Measurements from ENCODE around the gene LYZL1.
"Not testable (repeated sequence)": the region's sequence is repeated elsewhere in the genome, so short reads cannot be mapped to it uniquely, and the experiment has no call there.

Gene LYZL1

DNA sequence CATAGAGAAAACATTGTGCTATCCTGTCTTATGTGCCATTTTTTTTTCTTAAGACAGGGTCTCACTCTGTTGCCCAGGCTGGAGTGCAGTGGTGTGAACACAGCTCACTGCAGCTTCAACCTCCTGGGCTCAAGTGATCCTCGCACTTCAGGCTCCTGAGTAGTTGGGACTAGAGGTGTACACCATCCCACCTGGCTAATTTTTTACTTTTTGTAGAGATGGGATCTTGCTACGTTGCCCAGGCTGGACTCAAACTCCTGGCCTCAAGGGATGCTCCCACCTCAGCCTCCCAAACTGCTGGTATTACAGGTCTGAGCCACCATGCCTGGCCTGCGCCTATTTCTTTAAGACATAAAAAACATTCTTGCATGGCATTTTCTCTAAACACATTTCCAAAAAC is 20.6 kb downstream of the LYZL1 start:
- TF ChIP-seq, protein P1, sequence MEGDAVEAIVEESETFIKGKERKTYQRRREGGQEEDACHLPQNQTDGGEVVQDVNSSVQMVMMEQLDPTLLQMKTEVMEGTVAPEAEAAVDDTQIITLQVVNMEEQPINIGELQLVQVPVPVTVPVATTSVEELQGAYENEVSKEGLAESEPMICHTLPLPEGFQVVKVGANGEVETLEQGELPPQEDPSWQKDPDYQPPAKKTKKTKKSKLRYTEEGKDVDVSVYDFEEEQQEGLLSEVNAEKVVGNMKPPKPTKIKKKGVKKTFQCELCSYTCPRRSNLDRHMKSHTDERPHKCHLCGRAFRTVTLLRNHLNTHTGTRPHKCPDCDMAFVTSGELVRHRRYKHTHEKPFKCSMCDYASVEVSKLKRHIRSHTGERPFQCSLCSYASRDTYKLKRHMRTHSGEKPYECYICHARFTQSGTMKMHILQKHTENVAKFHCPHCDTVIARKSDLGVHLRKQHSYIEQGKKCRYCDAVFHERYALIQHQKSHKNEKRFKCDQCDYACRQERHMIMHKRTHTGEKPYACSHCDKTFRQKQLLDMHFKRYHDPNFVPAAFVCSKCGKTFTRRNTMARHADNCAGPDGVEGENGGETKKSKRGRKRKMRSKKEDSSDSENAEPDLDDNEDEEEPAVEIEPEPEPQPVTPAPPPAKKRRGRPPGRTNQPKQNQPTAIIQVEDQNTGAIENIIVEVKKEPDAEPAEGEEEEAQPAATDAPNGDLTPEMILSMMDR (IDR thresholded peaks at IDR 0.05; ENCODE audit: low read length) = no peak
- no peak for TF ChIP-seq EZH2 (IDR thresholded peaks at IDR 0.05; ENCODE audit: borderline replicate concordance, low read length)
- Histone ChIP-seq H3K27me3 (ENCODE audit: insufficient read depth, low read length) (no peaks in the 10 kb centered on the region), H4K20me1 (ENCODE audit: insufficient read depth, low read length) (no peaks in the 10 kb centered on the region), H3K4me3 (ENCODE audit: low read depth, low read length, poor library complexity, severe bottlenecking) (no peak overlapping the region), H3K4me2 (ENCODE audit: low read length) (no peak overlapping the region), H3K9me2 (ENCODE audit: low read depth, low read length) (no peaks in the 10 kb centered on the region), H3K4me1 (ENCODE audit: insufficient read depth, low read length, severe bottlenecking) (no peaks in the 10 kb centered on the region), H3F3A (ENCODE audit: insufficient read depth, low read length) (no peaks in the 10 kb centered on the region), H3K36me3 (ENCODE audit: insufficient read depth, low read length) (no peaks in the 10 kb centered on the region), H3K9me3 (ENCODE audit: low read length) (no peaks in the 10 kb centered on the region), H3K27ac (ENCODE audit: low read depth, low read length, poor library complexity, severe bottlenecking) (no peak overlapping the region), H3K79me2 (ENCODE audit: insufficient read depth, low read length) (no peaks in the 10 kb centered on the region), H2AFZ (ENCODE audit: low read length) (no peak overlapping the region), H3K9ac (ENCODE audit: low read length) (no peak overlapping the region)

DNA sequence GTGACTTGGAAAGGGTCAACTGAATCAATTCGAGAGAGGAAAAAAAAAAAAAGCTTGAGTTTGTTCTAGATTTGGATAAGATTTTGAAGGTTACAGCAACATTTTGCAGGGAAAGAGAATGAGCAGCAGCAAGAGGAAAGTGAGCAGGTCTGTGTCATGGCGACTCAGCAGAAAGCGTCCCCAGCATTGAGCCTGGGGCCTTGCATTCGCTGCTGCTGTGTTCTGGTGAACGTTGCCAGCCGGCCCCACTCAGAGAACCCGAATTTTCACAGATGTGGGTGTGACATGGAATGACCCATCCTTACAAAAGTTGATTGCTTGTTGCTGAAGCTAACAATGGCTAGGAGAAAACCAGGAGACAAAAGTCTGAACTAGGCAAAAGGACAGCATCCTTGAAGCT is 21.6 kb downstream of the LYZL1 start:
- not testable (repeated sequence) for H4K20me1 ChIP-seq (ENCODE audit: insufficient read depth, low read length); H3F3A ChIP-seq (ENCODE audit: insufficient read depth, low read length); H3K9me2 ChIP-seq (ENCODE audit: low read depth, low read length); H3K79me2 ChIP-seq (ENCODE audit: insufficient read depth, low read length); H3K27ac ChIP-seq (ENCODE audit: low read depth, low read length, poor library complexity, severe bottlenecking); H3K9me3 ChIP-seq (ENCODE audit: low read length); H3K4me1 ChIP-seq (ENCODE audit: insufficient read depth, low read length, severe bottlenecking); H3K27me3 ChIP-seq (ENCODE audit: insufficient read depth, low read length); H3K4me2 ChIP-seq (ENCODE audit: low read length); H3K4me3 ChIP-seq (ENCODE audit: low read depth, low read length, poor library complexity, severe bottlenecking); H3K9ac ChIP-seq (ENCODE audit: low read length); H2AFZ ChIP-seq (ENCODE audit: low read length); H3K36me3 ChIP-seq (ENCODE audit: insufficient read depth, low read length)

DNA sequence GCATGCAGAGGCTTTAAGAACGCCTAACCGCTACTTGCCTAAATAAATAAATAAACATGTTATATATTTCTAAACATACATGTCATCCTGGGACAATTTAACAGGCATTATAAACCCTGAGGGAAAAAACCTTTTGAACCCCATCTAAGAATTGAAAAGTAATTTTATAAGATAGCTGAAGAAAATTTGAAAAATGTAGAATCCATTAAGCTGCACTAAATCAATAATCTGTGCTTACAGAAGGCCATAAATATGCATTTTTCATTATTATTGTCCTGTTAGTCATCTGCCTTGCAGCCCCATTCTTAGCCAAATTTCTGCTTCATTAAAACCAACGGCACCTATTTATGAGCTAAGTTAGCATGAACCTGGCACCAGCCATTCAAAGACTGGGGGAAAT is 24.2 kb downstream of the LYZL1 start:
- Histone ChIP-seq H3K27me3 (ENCODE audit: insufficient read depth, low read length) (no peaks in the 10 kb centered on the region), H3K36me3 (ENCODE audit: insufficient read depth, low read length) (no peaks in the 10 kb centered on the region), H3K9me3 (ENCODE audit: low read length) (no peaks in the 10 kb centered on the region), H3K79me2 (ENCODE audit: insufficient read depth, low read length) (no peaks in the 10 kb centered on the region), H3K4me2 (ENCODE audit: low read length) (no peak overlapping the region), H3K9ac (ENCODE audit: low read length) (no peak overlapping the region), H3K27ac (ENCODE audit: low read depth, low read length, poor library complexity, severe bottlenecking) (no peak overlapping the region), H3K4me3 (ENCODE audit: low read depth, low read length, poor library complexity, severe bottlenecking) (no peak overlapping the region), H3K9me2 (ENCODE audit: low read depth, low read length) (no peaks in the 10 kb centered on the region), H3K4me1 (ENCODE audit: insufficient read depth, low read length, severe bottlenecking) (no peaks in the 10 kb centered on the region), H4K20me1 (ENCODE audit: insufficient read depth, low read length) (no peaks in the 10 kb centered on the region), H2AFZ (ENCODE audit: low read length) (no peak overlapping the region), H3F3A (ENCODE audit: insufficient read depth, low read length) (no peaks in the 10 kb centered on the region)
- TF ChIP-seq, protein P1 (IDR thresholded peaks at IDR 0.05; ENCODE audit: low read length) = no peak
- TF ChIP-seq EZH2 (IDR thresholded peaks at IDR 0.05; ENCODE audit: borderline replicate concordance, low read length) = no peak

DNA sequence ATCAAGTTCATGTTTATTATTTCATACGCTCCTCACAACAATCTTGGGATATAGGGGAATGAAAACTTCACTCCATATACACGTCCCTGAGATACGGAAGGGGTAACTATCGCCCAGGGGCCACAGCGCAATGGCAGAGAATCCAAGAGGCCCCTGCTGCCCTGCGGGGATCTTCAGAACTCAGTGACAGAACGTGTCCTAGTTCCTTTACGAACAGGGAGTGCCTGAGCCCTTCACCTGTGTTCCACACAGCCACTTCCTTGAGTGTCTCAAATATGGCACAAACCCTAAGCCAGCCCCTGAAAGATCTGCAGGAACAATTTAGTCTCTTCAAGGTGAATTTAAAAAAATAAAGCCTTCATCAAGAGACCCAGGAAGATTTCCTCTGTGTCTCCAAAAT is 25.9 kb downstream of the LYZL1 start:
- H3F3A ChIP-seq (ENCODE audit: insufficient read depth, low read length) = no peaks in the 10 kb centered on the region
- H3K9me3 ChIP-seq (ENCODE audit: low read length) = no peaks in the 10 kb centered on the region
- no peak overlapping the region for H3K9ac ChIP-seq (ENCODE audit: low read length)
- no peak overlapping the region for H3K4me3 ChIP-seq (ENCODE audit: low read depth, low read length, poor library complexity, severe bottlenecking)
- no peak for TF ChIP-seq EZH2 (IDR thresholded peaks at IDR 0.05; ENCODE audit: borderline replicate concordance, low read length)
- TF ChIP-seq, protein P1 (IDR thresholded peaks at IDR 0.05; ENCODE audit: low read length) = no peak
- no peaks in the 10 kb centered on the region for H4K20me1 ChIP-seq (ENCODE audit: insufficient read depth, low read length)
- H2AFZ ChIP-seq (ENCODE audit: low read length) = no peak overlapping the region
- no peak overlapping the region for H3K27ac ChIP-seq (ENCODE audit: low read depth, low read length, poor library complexity, severe bottlenecking)
- no peaks in the 10 kb centered on the region for H3K9me2 ChIP-seq (ENCODE audit: low read depth, low read length)
- H3K4me1 ChIP-seq (ENCODE audit: insufficient read depth, low read length, severe bottlenecking) = no peaks in the 10 kb centered on the region
- H3K36me3 ChIP-seq (ENCODE audit: insufficient read depth, low read length) = no peaks in the 10 kb centered on the region
- no peaks in the 10 kb centered on the region for H3K79me2 ChIP-seq (ENCODE audit: insufficient read depth, low read length)
- H3K27me3 ChIP-seq (ENCODE audit: insufficient read depth, low read length) = no peaks in the 10 kb centered on the region
- H3K4me2 ChIP-seq (ENCODE audit: low read length) = no peak overlapping the region
